T-helper 2 cell treated with Interferon-gamma antibody and Interleukin-4, amounts not matched to agents 5 μg/mL and 100 μg/mL, for 36 hours (primary cell): ENCODE results near the gene MBL2.

Source experiments
- DNase-seq: peaks from one replicate; pipeline ENCODE4 v3.0.0; 2021; ENCODE audit warnings: low spot score
- H3K27ac Mint-ChIP-seq: one replicate; pipeline ENCODE4 v1.8.0; 2021; ENCODE audit warnings: mild to moderate bottlenecking, mixed read lengths
- H3K27me3 Mint-ChIP-seq: one replicate; pipeline ENCODE4 v1.8.0; 2021; ENCODE audit warnings: low read depth, mixed read lengths
- H3K36me3 Mint-ChIP-seq: one replicate; pipeline ENCODE4 v1.8.0; 2021; ENCODE audit warnings: low read depth, mixed read lengths
- H3K4me1 Mint-ChIP-seq: one replicate; pipeline ENCODE4 v1.8.0; 2021; ENCODE audit warnings: low read depth, mixed read lengths
- H3K4me3 Mint-ChIP-seq: one replicate; pipeline ENCODE4 v1.8.0; 2022; ENCODE audit warnings: mild to moderate bottlenecking, moderate library complexity, mixed read lengths
- H3K9me3 Mint-ChIP-seq: one replicate; pipeline ENCODE4 v1.8.0; 2021; ENCODE audit warnings: mixed read lengths

Gene MBL2

DNA sequence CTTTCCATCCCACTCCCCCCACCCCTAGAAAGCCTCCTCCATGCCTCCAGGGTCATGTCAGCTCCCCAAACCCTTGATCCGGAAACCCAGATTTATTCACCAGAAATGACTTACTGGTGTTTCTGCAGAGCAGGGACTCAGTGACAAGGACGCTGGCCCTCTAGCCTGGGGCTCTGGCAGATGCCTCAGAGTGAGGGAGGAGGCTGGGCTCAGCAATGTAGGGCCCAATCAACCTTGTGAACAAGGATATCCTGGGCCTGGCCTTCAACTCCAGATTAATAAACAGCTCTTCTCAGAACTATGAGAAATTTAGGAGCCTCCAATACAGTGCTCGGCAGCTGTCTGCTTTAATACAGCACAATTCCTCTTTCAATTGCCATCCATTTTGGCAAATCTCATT is at the start of gene MBL2:
MBL2 (minus strand) TSS at position 162 of the 400 bp plus-strand sequence. CDS start 1,149 bp downstream, outside the sequence.
- H3K27ac Mint-ChIP-seq: no peak within 1 kb of the TSS
- no peak within 1 kb of the TSS for H3K4me3 Mint-ChIP-seq
- H3K36me3 Mint-ChIP-seq: no peaks in the 10 kb centered on the region
- no peaks in the 10 kb centered on the region for H3K27me3 Mint-ChIP-seq
- H3K9me3 Mint-ChIP-seq: no peaks in the 10 kb centered on the region
- DNase-seq: no peak
- no peaks in the 10 kb centered on the region for H3K4me1 Mint-ChIP-seq

DNA sequence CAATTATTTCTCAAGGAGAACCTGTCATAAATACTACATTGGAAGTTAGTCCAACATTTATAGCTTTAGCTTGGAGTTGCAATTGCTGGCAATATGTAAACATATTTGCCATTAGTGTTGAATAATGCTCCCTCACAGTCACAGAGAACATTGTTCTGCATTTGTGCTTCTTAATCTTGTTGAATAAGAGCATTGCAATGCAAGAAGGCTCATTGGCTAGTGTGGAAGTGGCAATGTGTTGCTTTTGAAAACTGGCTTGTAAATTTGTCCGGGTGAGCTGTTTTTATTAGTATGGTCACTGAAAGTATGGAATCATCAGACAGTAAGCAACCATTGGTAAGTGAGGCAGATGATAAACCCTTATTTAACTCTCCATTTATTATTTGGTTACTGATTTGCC is 47.7 kb upstream of the MBL2 start:
- H3K27me3 Mint-ChIP-seq: no peaks in the 10 kb centered on the region
- H3K4me1 Mint-ChIP-seq: no peaks in the 10 kb centered on the region
- no peak for DNase-seq
- no peak overlapping the region for H3K27ac Mint-ChIP-seq
- no peak overlapping the region for H3K4me3 Mint-ChIP-seq
- no peaks in the 10 kb centered on the region for H3K36me3 Mint-ChIP-seq
- H3K9me3 Mint-ChIP-seq: no peaks in the 10 kb centered on the region

DNA sequence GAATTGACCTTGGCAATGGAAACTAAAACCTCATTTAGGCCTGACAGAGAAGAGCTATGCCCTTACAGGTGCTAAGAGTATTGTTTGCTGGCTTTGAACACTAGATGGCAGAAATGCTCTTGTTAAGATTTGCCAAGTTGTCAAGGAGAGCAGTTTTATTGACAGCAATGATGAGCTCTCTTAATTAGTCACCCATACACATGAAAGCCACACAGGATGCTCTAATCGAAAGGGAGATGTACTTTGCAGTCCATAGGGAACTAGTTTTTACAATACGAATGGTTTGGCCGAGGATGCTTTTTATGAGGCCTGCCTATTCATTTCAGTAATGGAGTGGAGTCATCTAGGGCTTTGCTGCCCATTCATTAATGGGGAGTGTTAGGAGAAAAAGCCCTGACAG is 45.4 kb upstream of the MBL2 start:
- H3K27ac Mint-ChIP-seq: no peak overlapping the region
- no peaks in the 10 kb centered on the region for H3K4me1 Mint-ChIP-seq
- H3K9me3 Mint-ChIP-seq: no peaks in the 10 kb centered on the region
- no peaks in the 10 kb centered on the region for H3K36me3 Mint-ChIP-seq
- no peak overlapping the region for H3K4me3 Mint-ChIP-seq
- no peak for DNase-seq
- no peaks in the 10 kb centered on the region for H3K27me3 Mint-ChIP-seq

DNA sequence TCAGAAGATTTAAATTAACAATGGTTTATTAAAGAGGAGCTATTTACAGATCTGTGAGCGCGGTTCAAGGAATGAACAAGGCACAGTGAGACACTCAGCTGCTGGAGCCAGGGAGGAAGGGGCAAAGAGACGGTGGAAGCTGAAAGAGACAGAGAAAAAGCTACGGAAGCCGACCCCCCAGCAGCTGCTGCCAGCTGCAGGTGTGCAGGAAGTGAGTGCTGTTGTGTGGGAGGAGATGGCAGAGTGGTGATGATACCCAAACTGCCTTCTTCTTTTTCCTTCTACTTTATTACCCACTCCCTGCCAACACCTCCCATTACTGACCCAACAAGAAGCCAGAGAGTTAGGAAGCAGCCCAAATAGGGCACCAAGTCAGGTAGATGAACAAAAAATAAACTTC is 41.9 kb upstream of the MBL2 start:
- Mint-ChIP-seq H3K27ac (no peak overlapping the region), H3K27me3 (no peaks in the 10 kb centered on the region), H3K36me3 (no peaks in the 10 kb centered on the region), H3K4me1 (no peaks in the 10 kb centered on the region), H3K4me3 (no peak overlapping the region), H3K9me3 (no peaks in the 10 kb centered on the region)
- no peak for DNase-seq

DNA sequence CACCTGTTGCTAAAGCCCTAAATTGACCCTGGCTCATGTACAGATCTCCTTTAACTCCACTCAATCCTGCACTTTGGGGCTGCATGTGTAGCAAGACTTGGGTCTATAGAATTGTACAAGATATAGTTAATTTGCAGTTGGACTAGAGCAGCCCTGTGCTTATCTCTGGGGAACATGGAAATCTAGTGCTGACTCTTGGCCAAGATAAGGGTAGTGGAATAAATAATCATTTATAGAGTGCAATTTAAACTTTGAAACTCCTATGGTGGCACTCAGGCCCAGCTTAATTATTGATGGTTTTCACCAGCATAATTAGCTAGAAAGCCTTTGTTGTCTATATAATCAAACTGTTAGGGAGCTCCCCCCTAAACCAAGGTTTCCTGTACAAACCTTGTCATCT is 39.2 kb upstream of the MBL2 start:
- no peak overlapping the region for H3K4me3 Mint-ChIP-seq
- no peak overlapping the region for H3K27ac Mint-ChIP-seq
- H3K36me3 Mint-ChIP-seq: no peaks in the 10 kb centered on the region
- no peaks in the 10 kb centered on the region for H3K27me3 Mint-ChIP-seq
- no peak for DNase-seq
- no peaks in the 10 kb centered on the region for H3K4me1 Mint-ChIP-seq
- no peaks in the 10 kb centered on the region for H3K9me3 Mint-ChIP-seq

DNA sequence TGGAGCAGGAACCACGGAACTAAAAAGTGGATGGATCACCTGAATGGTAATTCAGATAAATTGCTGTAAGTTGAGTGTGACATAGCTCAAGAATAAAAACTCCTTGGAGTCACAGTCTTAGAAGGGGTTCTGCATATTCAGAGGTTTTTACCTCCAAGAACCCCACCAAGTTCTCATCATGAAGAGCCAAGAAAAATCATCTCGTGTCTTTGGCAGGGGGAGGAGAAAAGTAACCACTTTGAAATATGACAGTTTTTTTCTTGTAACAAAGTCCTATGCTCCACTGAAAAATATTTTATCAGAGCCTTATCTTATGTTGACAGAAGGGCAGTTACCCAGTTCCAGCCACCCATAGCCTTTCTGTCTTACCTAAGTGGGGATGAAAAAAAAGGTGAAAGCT is 38.2 kb upstream of the MBL2 start:
- H3K9me3 Mint-ChIP-seq: no peaks in the 10 kb centered on the region
- no peak overlapping the region for H3K4me3 Mint-ChIP-seq
- no peak overlapping the region for H3K27ac Mint-ChIP-seq
- H3K4me1 Mint-ChIP-seq: no peaks in the 10 kb centered on the region
- DNase-seq: no peak
- H3K27me3 Mint-ChIP-seq: no peaks in the 10 kb centered on the region
- no peaks in the 10 kb centered on the region for H3K36me3 Mint-ChIP-seq

DNA sequence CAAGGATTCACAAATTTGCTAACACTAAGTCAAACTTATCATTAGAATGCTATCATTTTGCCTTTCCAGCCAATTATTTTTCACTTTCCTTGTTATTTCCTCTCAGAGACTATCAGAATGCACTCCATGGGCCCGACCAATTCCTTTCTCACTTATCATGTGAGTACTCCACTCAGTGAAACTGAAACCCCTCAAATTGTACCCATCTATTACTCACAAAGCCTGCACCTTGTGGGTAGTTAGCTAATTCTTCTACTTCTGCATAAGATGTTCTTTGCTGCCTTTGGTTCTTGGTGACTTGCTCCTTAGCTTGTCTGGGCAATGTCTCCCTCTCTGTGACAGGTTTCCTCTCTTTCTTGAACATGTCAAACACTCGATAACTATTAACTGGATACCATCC is 35.2 kb upstream of the MBL2 start:
- H3K4me1 Mint-ChIP-seq: no peaks in the 10 kb centered on the region
- no peak for DNase-seq
- no peaks in the 10 kb centered on the region for H3K36me3 Mint-ChIP-seq
- no peak overlapping the region for H3K4me3 Mint-ChIP-seq
- H3K27ac Mint-ChIP-seq: no peak overlapping the region
- H3K9me3 Mint-ChIP-seq: no peaks in the 10 kb centered on the region
- no peaks in the 10 kb centered on the region for H3K27me3 Mint-ChIP-seq

DNA sequence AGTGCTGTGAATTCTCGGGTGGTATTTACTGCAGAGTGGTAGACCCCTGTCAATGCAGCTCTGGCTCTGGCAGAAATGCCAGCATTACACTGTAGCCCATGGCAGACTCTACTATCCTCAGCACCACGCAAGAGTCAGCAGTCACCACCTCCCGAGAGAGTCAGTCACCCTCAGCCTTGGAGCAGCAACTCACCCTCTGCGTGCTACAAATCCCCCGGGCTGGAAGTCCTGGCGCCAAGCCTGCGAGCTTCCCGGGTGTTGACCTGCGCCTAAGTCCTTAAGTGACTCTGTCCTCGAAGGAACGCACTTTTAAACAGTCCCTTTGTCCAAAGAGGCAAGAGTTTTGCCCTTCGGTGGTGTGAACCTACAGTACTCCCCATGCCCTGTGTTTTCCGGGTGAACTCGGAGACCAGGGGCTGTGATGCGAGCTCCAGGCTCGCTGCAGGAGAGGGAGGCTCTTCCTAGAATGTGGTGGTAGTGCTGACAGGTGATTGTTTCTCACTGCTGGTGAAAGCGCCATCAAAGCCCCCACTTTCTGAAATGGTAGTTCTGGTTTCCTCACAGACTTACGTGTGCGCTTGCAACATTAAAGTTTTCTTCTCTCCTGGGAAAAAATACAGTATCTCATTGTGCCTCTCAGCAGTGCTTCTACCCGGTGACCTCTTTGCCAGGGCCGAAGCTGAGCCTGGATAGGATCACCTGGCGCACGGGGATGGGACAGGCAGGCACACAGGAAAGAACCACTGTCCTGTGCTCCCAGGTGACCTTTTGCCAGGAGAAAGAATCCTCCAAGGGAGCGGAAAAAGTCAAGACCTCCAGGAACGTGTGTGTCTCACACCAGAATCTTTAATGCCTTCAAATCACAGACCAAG is 33.1 kb upstream of the MBL2 start:
- no peaks in the 10 kb centered on the region for H3K36me3 Mint-ChIP-seq
- no peaks in the 10 kb centered on the region for H3K27me3 Mint-ChIP-seq
- no peak overlapping the region for H3K27ac Mint-ChIP-seq
- H3K9me3 Mint-ChIP-seq: no peaks in the 10 kb centered on the region
- H3K4me3 Mint-ChIP-seq: no peak overlapping the region
- H3K4me1 Mint-ChIP-seq: no peaks in the 10 kb centered on the region
- DNase-seq: no peak

DNA sequence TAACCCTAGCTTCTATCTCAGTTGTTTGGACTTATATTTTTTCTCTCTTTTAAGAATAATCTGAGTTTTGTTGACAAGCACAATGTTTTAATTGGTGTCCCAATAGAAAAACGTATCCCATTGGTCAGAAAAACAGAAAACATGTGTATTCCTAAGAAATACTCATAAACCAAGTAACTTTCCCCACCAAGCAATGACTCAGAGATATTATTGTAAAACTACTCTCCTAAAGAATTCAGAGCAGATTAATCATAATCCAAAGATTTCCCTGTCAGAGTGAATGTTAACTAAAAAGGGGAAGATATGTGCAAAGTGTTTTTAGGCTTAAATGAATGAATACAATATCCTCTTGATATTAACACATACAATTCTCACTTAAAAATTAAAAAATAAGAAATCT is 29.4 kb upstream of the MBL2 start:
- Mint-ChIP-seq H3K36me3 (no peaks in the 10 kb centered on the region), H3K4me1 (no peaks in the 10 kb centered on the region), H3K4me3 (no peak overlapping the region), H3K9me3 (no peaks in the 10 kb centered on the region), H3K27me3 (no peaks in the 10 kb centered on the region), H3K27ac (no peak overlapping the region)
- DNase-seq: no peak

DNA sequence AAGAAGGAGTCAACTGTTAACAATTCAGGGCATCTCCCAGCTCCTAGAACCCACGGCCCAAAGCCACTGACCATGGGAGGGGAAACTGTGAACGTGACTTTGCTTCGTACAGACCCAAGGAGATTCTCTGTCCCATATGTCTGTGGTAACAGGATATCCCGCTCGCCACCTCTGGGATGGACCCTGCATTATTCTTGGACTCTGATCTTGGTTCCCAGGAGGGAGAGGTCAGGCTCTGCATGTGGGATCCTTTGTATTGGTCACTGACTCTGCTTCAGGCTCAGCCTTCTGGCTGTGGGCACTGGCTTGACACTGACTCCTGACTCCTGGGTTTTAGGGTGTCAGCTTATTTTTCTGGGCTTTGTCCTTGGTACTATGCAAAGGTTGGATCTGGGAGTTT is 13.5 kb upstream of the MBL2 start:
- H3K4me3 Mint-ChIP-seq: no peak overlapping the region
- no peaks in the 10 kb centered on the region for H3K27me3 Mint-ChIP-seq
- no peaks in the 10 kb centered on the region for H3K9me3 Mint-ChIP-seq
- H3K36me3 Mint-ChIP-seq: no peaks in the 10 kb centered on the region
- no peak for DNase-seq
- no peak overlapping the region for H3K27ac Mint-ChIP-seq
- H3K4me1 Mint-ChIP-seq: no peaks in the 10 kb centered on the region

DNA sequence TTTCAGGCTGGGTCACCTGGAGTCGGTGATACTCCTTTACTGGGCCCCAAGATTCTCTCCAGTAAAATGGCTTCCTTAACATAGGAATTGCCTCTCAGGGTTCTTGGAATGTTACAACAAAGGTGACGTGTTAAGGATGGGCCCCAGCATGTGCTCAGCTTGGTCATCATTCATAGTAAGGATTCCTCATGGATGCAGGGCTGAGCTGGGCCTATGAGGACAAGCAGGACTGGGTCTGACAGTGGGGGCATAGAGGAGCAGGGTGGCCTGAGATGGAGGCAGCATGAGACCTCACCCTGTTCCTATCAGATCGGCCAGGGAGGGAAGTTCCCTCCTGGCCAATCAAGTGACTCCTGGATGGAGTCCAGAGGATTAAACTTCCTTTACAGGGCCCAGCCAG is 12.8 kb upstream of the MBL2 start:
- Mint-ChIP-seq H3K9me3 (no peaks in the 10 kb centered on the region), H3K4me3 (no peak overlapping the region), H3K27me3 (no peaks in the 10 kb centered on the region), H3K4me1 (no peaks in the 10 kb centered on the region), H3K27ac (no peak overlapping the region), H3K36me3 (no peaks in the 10 kb centered on the region)
- DNase-seq: no peak

DNA sequence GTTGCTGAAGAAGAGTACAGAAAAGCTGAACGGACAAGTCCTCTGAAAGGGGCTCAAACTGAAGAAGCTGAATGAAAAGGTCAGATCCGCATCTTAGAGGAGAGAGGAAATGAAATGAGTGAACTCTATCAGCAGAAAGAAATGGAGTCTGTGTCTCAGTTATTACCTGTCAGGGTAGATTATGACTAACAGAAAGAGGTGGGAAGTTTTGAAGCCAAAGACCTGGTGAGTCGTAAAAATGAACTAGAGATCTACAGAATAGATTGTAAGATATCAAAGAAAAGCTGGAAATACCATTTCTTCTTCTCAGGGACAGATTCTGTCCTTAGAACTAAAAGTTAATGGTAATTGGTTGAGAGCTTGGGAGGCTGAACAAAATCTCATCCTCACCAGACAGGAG is 11.1 kb upstream of the MBL2 start:
- no peaks in the 10 kb centered on the region for H3K9me3 Mint-ChIP-seq
- no peaks in the 10 kb centered on the region for H3K27me3 Mint-ChIP-seq
- H3K27ac Mint-ChIP-seq: no peak overlapping the region
- H3K4me1 Mint-ChIP-seq: no peaks in the 10 kb centered on the region
- no peak overlapping the region for H3K4me3 Mint-ChIP-seq
- no peaks in the 10 kb centered on the region for H3K36me3 Mint-ChIP-seq
- DNase-seq: no peak

DNA sequence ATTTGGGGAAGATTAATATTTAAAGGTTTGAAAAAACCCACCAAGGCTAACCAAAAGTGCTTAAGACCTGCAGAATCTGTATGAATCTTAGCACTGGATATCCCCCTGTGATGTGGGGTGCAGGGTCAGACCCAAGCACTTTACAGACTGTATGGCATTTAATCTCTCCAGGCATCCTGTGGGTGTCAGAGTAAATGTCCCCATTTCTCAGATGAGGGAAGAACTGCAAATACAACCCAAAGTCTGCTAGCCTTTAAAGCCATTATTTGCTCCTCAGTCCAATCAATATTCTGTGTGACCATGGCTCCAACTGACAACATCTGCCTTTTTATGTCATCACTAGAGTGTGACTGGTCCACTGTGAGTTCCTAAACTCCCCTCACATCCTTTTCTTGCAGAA is 10.0 kb upstream of the MBL2 start:
- no peak for DNase-seq
- Mint-ChIP-seq H3K4me3 (no peak overlapping the region), H3K9me3 (no peaks in the 10 kb centered on the region), H3K27ac (no peak overlapping the region), H3K27me3 (no peaks in the 10 kb centered on the region), H3K36me3 (no peaks in the 10 kb centered on the region), H3K4me1 (no peaks in the 10 kb centered on the region)

DNA sequence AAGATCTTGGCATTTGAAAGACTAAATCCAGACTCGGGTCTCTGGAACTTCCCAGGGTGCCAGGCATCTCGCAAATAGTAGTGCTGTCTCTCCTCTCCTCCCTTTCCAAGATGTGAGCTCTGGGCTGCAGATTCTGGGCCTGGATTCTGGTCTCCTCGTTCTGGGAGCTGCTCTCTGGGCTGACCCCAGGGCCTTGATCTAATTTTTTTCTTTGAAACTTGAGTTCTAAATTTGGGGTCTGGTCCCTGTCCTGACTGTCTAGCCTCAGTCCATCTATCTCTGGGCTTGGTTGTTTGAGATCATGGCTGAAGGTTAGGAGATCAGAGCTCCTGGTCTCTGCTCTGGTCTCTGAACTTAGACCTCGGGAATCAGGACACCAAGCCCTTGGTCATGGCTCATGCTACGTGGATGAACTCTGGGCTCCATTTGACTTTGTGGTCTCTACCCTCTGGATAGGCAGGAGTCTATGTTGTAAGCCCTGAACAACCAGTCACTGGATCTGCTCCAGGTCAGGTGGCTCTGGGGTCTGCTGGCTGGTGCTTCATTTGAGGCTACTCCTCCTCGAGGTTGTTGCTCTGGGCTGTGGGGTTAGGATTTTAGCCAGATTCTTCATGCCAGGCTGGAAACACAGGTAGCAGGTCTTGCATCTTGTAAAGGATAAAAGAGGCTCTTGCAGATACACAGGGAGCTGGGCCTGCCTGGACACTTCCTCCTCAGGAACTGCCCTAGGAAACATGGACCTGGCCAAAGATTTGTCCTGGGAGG is 8.0 kb upstream of the MBL2 start:
- Mint-ChIP-seq H3K27me3 (no peaks in the 10 kb centered on the region), H3K9me3 (no peaks in the 10 kb centered on the region), H3K27ac (no peak overlapping the region), H3K36me3 (no peaks in the 10 kb centered on the region), H3K4me3 (no peak overlapping the region), H3K4me1 (no peaks in the 10 kb centered on the region)
- DNase-seq: no peak
